GM23338 (cell line): ENCODE data around the gene GM2A. TPM values are rescaled to one million over a fixed set of nuclear protein-coding genes. Genes with fewer than 3 reads are reported as not detected.

Experiments
- ATAC-seq: fragments of 200-7000 bp; cut with Tn5 transposase; 3 replicates; pipeline ENCODE4 v1.9.1; 2020
- DNase-seq: peaks from one replicate; pipeline ENCODE4 v3.0.0-alpha.2; 2015; ENCODE audit warnings: low spot score
- H2AFZ ChIP-seq: fragments of 200-600 bp; sonication (generic); 2 replicates; pipeline ENCODE4 v1.8.0; 2016; ENCODE audit warnings: antibody characterized with exemption, mild to moderate bottlenecking, moderate library complexity
- H3F3A ChIP-seq: fragments of 200-600 bp; sonication (generic); replicated peaks from 2 replicates; pipeline ENCODE4 v1.8.0; 2017; ENCODE audit warnings: antibody characterized with exemption, mixed run types, low read depth
- H3K27ac ChIP-seq: fragments of 200-600 bp; sonication (generic); 2 replicates; pipeline ENCODE4 v1.6.1; 2016; ENCODE audit warnings: low read depth
- H3K27me3 ChIP-seq: fragments of 200-600 bp; sonication (generic); 2 replicates; pipeline ENCODE4 v1.8.0; 2016; ENCODE audit warnings: mild to moderate bottlenecking, mixed run types, moderate library complexity; ENCODE audit not compliant: insufficient read depth
- H3K36me3 ChIP-seq: fragments of 200-600 bp; sonication (generic); 2 replicates; pipeline ENCODE4 v1.8.0; 2016; ENCODE audit warnings: mild to moderate bottlenecking; ENCODE audit not compliant: insufficient read depth
- H3K4me1 ChIP-seq: fragments of 200-600 bp; sonication (generic); 2 replicates; pipeline ENCODE4 v1.8.0; 2016; ENCODE audit warnings: mild to moderate bottlenecking, moderate library complexity; ENCODE audit not compliant: insufficient read depth
- H3K4me2 ChIP-seq: fragments of 200-600 bp; sonication (generic); 2 replicates; pipeline ENCODE4 v1.7.1; 2017; ENCODE audit warnings: mixed run types
- H3K4me3 ChIP-seq: fragments of 200-600 bp; sonication (generic); 2 replicates; pipeline ENCODE4 v1.6.1; 2016; ENCODE audit warnings: mixed run types
- H3K79me2 ChIP-seq: fragments of 200-600 bp; sonication (generic); replicated peaks from 2 replicates; pipeline ENCODE4 v1.8.0; 2017; ENCODE audit warnings: mild to moderate bottlenecking; ENCODE audit not compliant: insufficient read depth
- H3K9me2 ChIP-seq: fragments of 200-600 bp; sonication (generic); 2 replicates; pipeline ENCODE4 v1.8.0; 2017; ENCODE audit not compliant: insufficient read depth
- H4K20me1 ChIP-seq: fragments of 200-600 bp; sonication (generic); replicated peaks from 2 replicates; pipeline ENCODE4 v1.8.0; 2017; ENCODE audit warnings: mild to moderate bottlenecking; ENCODE audit not compliant: insufficient read depth
- H3K27ac Mint-ChIP-seq: 2 replicates; pipeline ENCODE4 v1.8.0; 2020; ENCODE audit warnings: inconsistent platforms, mild to moderate bottlenecking, moderate library complexity, mixed read lengths
- H3K27me3 Mint-ChIP-seq: 3 replicates; pipeline ENCODE4 v1.8.0; 2022; ENCODE audit warnings: low read depth, mild to moderate bottlenecking, moderate library complexity, mixed read lengths, inconsistent platforms; ENCODE audit not compliant: insufficient read depth, poor library complexity
- H3K36me3 Mint-ChIP-seq: 3 replicates; pipeline ENCODE4 v1.8.0; 2021; ENCODE audit warnings: low read depth, mild to moderate bottlenecking, inconsistent platforms, moderate library complexity, mixed read lengths
- H3K4me1 Mint-ChIP-seq: 3 replicates; pipeline ENCODE4 v1.8.0; 2020; ENCODE audit warnings: mild to moderate bottlenecking, inconsistent platforms, mixed read lengths
- H3K4me3 Mint-ChIP-seq: 3 replicates; pipeline ENCODE4 v1.8.0; 2021; ENCODE audit warnings: moderate library complexity, mild to moderate bottlenecking, inconsistent platforms, mixed read lengths
- H3K9me3 Mint-ChIP-seq: 3 replicates; pipeline ENCODE4 v1.8.0; 2020; ENCODE audit warnings: moderate library complexity, mild to moderate bottlenecking, inconsistent platforms, mixed read lengths
- CREB1 ChIP-seq: fragments of 250-450 bp; sonication (Bioruptor Pico); IDR thresholded peaks from 2 replicates; pipeline ENCODE4 v1.5.0; 2020; ENCODE audit warnings: low read depth, mild to moderate bottlenecking, moderate library complexity
- EZH2 ChIP-seq: fragments of 200-600 bp; sonication (generic); IDR thresholded peaks from one replicate; pipeline ENCODE4 v1.8.0; 2017; ENCODE audit warnings: antibody characterized with exemption, mild to moderate bottlenecking, low read depth; ENCODE audit not compliant: unreplicated experiment
- EZH2phosphoT487 ChIP-seq: fragments of 200-600 bp; sonication (generic); IDR thresholded peaks from one replicate; pipeline ENCODE4 v1.8.1; 2018; ENCODE audit warnings: antibody characterized with exemption; ENCODE audit not compliant: unreplicated experiment
- JUNB ChIP-seq: IDR thresholded peaks from one replicate; pipeline ENCODE4 v1.6.1; 2016; ENCODE audit warnings: antibody characterized with exemption; ENCODE audit not compliant: unreplicated experiment
- POLR2AphosphoS5 ChIP-seq: IDR thresholded peaks from 2 replicates; pipeline ENCODE4 v1.6.1; 2016; ENCODE audit warnings: antibody characterized with exemption, low read depth
- STAT1 ChIP-seq: IDR thresholded peaks from one replicate; pipeline ENCODE4 v1.6.1; 2016; ENCODE audit warnings: antibody characterized with exemption; ENCODE audit not compliant: unreplicated experiment
- polyA plus RNA-seq: library from polyadenylated mRNA; unstranded; fragments of >200 nt; fragmentation: Nextera tagmentation; extraction: Ambion mirVana; gene quantifications from 2 replicates; pipeline ENCODE4 v1.2.1, GENCODE V29; 2016
- total RNA-seq: library from RNA; depleted of rRNA; stranded (reverse); fragments of >200 nt; shearing (Covaris generic); gene quantifications from 2 replicates; pipeline ENCODE4 v1.2.3, GENCODE V29; 2014
- TF ChIP-seq, protein P1 (sequence below), 2 experiments: fragments of 200-600 bp in 1 of 2; sonication (generic) in 1 of 2; conservative IDR thresholded peaks; 2 replicates each; pipeline versions ENCODE4 v1.5.1 to v1.6.1; 2016 to 2017; ENCODE audit warnings: antibody characterized with exemption in 2 of 2, low read depth in 2 of 2, mild to moderate bottlenecking in 2 of 2, moderate library complexity in 1 of 2
- TF ChIP-seq, protein P2 (sequence below): fragments of 250-450 bp; sonication (Bioruptor Pico); IDR thresholded peaks from 2 replicates; pipeline ENCODE4 v1.5.0; 2020; ENCODE audit warnings: mild to moderate bottlenecking, moderate library complexity
- TF ChIP-seq, protein P3 (sequence below): IDR thresholded peaks from 2 replicates; pipeline ENCODE4 v1.6.1; 2016; ENCODE audit warnings: antibody characterized with exemption
- TF ChIP-seq, protein P4 (sequence below): IDR thresholded peaks from one replicate; pipeline ENCODE4 v1.6.1; 2018; ENCODE audit warnings: antibody characterized with exemption; ENCODE audit not compliant: unreplicated experiment

GM2A gene
- total and polyA plus RNA-seq, 2 experiments from 2014 or later: 9.8 to 27.8 TPM

DNA sequence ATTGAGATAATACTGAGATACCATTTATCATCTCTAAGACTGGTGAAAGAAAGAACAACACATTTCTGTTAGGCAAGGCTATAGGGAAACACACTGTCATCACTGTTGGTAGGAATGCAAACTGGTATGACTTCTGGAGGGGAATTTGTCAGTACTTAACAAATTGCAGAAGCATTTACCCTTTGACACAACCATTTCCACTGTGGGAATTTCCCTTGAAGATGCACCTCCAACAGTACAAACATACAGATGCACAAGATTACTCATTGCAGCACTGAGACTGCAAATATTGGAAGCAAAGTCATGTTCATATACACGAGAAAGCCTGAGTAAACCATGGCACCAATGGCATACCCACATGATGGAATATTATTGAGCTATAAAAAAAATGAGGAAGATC is 17.6 kb downstream of the GM2A start:
- H3K4me2 ChIP-seq: no peak overlapping the region
- H3F3A ChIP-seq: no peaks in the 10 kb centered on the region
- H3K79me2 ChIP-seq: no peaks in the 10 kb centered on the region
- DNase-seq (no peak), ATAC-seq (no peak)
- no peaks in the 10 kb centered on the region; the same call in 1 of the 2 replicates for H4K20me1 ChIP-seq
- Mint-ChIP-seq H3K9me3 (no peaks in the 10 kb centered on the region), H3K4me1 (no peaks in the 10 kb centered on the region), H3K36me3 (peaks cover 12% of the 10 kb centered on the region; the same call in 2 of the 3 replicates), H3K27ac (no peak overlapping the region), H3K27me3 (peaks cover 5% of the 10 kb centered on the region), H3K4me3 (no peak overlapping the region)
- TF ChIP-seq JUNB: no peak
- H3K27me3 ChIP-seq: no peaks in the 10 kb centered on the region
- H3K36me3 ChIP-seq: peaks cover 5% of the 10 kb centered on the region; the same call in 1 of the 2 replicates
- H2AFZ ChIP-seq: no peak overlapping the region
- no peaks in the 10 kb centered on the region for H3K4me1 ChIP-seq
- no peak overlapping the region for H3K27ac ChIP-seq
- no peaks in the 10 kb centered on the region for H3K9me2 ChIP-seq
- no peak overlapping the region for H3K4me3 ChIP-seq

DNA sequence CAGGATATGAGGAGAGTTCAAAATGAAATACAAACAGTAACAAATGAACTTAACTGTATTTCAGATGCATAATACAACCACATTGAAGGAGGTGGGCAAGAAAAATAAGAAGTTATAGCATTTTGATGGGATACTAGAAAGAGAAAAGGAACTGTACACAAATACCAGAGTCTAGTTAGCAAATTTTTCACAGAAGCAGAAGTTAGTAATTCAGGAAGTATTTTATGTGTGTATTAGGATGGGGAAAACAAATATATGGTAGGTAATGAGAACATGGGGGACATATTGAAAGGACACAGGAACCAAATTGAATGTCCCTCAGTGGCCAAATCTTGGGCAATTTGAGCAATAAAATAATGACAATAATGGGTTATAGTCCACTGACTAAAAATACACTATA is 18.4 kb downstream of the GM2A start:
- Histone ChIP-seq H2AFZ (no peak overlapping the region), H3K36me3 (peaks cover 5% of the 10 kb centered on the region; the same call in 1 of the 2 replicates), H3K9me2 (no peaks in the 10 kb centered on the region), H4K20me1 (no peaks in the 10 kb centered on the region; the same call in 1 of the 2 replicates), H3K4me1 (no peaks in the 10 kb centered on the region), H3K79me2 (no peaks in the 10 kb centered on the region), H3K4me3 (no peak overlapping the region), H3K4me2 (no peak overlapping the region), H3K27ac (no peak overlapping the region), H3F3A (no peaks in the 10 kb centered on the region), H3K27me3 (no peaks in the 10 kb centered on the region)
- ATAC-seq: no peak
- DNase-seq: no peak
- no peak overlapping the region for H3K4me3 Mint-ChIP-seq
- no peaks in the 10 kb centered on the region for H3K4me1 Mint-ChIP-seq
- peaks cover 5% of the 10 kb centered on the region for H3K27me3 Mint-ChIP-seq
- H3K36me3 Mint-ChIP-seq: peaks cover 12% of the 10 kb centered on the region; the same call in 2 of the 3 replicates
- H3K27ac Mint-ChIP-seq: no peak overlapping the region
- no peaks in the 10 kb centered on the region for H3K9me3 Mint-ChIP-seq
- TF ChIP-seq, protein P1, sequence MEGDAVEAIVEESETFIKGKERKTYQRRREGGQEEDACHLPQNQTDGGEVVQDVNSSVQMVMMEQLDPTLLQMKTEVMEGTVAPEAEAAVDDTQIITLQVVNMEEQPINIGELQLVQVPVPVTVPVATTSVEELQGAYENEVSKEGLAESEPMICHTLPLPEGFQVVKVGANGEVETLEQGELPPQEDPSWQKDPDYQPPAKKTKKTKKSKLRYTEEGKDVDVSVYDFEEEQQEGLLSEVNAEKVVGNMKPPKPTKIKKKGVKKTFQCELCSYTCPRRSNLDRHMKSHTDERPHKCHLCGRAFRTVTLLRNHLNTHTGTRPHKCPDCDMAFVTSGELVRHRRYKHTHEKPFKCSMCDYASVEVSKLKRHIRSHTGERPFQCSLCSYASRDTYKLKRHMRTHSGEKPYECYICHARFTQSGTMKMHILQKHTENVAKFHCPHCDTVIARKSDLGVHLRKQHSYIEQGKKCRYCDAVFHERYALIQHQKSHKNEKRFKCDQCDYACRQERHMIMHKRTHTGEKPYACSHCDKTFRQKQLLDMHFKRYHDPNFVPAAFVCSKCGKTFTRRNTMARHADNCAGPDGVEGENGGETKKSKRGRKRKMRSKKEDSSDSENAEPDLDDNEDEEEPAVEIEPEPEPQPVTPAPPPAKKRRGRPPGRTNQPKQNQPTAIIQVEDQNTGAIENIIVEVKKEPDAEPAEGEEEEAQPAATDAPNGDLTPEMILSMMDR (conservative IDR thresholded peaks at IDR 0.05; ENCODE audit: low read depth in 2 of 2): no peak
- TF ChIP-seq, protein P2, sequence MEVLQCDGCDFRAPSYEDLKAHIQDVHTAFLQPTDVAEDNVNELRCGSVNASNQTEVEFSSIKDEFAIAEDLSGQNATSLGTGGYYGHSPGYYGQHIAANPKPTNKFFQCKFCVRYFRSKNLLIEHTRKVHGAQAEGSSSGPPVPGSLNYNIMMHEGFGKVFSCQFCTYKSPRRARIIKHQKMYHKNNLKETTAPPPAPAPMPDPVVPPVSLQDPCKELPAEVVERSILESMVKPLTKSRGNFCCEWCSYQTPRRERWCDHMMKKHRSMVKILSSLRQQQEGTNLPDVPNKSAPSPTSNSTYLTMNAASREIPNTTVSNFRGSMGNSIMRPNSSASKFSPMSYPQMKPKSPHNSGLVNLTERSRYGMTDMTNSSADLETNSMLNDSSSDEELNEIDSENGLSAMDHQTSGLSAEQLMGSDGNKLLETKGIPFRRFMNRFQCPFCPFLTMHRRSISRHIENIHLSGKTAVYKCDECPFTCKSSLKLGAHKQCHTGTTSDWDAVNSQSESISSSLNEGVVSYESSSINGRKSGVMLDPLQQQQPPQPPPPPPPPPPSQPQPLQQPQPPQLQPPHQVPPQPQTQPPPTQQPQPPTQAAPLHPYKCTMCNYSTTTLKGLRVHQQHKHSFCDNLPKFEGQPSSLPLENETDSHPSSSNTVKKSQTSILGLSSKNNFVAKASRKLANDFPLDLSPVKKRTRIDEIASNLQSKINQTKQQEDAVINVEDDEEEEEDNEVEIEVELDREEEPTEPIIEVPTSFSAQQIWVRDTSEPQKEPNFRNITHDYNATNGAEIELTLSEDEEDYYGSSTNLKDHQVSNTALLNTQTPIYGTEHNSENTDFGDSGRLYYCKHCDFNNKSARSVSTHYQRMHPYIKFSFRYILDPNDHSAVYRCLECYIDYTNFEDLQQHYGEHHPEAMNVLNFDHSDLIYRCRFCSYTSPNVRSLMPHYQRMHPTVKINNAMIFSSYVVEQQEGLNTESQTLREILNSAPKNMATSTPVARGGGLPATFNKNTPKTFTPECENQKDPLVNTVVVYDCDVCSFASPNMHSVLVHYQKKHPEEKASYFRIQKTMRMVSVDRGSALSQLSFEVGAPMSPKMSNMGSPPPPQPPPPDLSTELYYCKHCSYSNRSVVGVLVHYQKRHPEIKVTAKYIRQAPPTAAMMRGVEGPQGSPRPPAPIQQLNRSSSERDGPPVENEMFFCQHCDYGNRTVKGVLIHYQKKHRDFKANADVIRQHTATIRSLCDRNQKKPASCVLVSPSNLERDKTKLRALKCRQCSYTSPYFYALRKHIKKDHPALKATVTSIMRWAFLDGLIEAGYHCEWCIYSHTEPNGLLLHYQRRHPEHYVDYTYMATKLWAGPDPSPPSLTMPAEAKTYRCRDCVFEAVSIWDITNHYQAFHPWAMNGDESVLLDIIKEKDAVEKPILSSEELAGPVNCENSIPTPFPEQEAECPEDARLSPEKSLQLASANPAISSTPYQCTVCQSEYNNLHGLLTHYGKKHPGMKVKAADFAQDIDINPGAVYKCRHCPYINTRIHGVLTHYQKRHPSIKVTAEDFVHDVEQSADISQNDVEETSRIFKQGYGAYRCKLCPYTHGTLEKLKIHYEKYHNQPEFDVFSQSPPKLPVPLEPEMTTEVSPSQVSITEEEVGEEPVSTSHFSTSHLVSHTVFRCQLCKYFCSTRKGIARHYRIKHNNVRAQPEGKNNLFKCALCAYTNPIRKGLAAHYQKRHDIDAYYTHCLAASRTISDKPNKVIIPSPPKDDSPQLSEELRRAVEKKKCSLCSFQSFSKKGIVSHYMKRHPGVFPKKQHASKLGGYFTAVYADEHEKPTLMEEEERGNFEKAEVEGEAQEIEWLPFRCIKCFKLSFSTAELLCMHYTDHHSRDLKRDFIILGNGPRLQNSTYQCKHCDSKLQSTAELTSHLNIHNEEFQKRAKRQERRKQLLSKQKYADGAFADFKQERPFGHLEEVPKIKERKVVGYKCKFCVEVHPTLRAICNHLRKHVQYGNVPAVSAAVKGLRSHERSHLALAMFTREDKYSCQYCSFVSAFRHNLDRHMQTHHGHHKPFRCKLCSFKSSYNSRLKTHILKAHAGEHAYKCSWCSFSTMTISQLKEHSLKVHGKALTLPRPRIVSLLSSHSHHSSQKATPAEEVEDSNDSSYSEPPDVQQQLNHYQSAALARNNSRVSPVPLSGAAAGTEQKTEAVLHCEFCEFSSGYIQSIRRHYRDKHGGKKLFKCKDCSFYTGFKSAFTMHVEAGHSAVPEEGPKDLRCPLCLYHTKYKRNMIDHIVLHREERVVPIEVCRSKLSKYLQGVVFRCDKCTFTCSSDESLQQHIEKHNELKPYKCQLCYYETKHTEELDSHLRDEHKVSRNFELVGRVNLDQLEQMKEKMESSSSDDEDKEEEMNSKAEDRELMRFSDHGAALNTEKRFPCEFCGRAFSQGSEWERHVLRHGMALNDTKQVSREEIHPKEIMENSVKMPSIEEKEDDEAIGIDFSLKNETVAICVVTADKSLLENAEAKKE (CRISPR knock-in tag): no peak
- TF ChIP-seq, protein P3, sequence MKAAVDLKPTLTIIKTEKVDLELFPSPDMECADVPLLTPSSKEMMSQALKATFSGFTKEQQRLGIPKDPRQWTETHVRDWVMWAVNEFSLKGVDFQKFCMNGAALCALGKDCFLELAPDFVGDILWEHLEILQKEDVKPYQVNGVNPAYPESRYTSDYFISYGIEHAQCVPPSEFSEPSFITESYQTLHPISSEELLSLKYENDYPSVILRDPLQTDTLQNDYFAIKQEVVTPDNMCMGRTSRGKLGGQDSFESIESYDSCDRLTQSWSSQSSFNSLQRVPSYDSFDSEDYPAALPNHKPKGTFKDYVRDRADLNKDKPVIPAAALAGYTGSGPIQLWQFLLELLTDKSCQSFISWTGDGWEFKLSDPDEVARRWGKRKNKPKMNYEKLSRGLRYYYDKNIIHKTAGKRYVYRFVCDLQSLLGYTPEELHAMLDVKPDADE: no peak
- TF ChIP-seq CREB1 (CRISPR knock-in tag): no peak
- TF ChIP-seq EZH2phosphoT487: no peak
- no peak for TF ChIP-seq EZH2
- no peak for TF ChIP-seq STAT1
- TF ChIP-seq POLR2AphosphoS5: no peak
- TF ChIP-seq, protein P4, sequence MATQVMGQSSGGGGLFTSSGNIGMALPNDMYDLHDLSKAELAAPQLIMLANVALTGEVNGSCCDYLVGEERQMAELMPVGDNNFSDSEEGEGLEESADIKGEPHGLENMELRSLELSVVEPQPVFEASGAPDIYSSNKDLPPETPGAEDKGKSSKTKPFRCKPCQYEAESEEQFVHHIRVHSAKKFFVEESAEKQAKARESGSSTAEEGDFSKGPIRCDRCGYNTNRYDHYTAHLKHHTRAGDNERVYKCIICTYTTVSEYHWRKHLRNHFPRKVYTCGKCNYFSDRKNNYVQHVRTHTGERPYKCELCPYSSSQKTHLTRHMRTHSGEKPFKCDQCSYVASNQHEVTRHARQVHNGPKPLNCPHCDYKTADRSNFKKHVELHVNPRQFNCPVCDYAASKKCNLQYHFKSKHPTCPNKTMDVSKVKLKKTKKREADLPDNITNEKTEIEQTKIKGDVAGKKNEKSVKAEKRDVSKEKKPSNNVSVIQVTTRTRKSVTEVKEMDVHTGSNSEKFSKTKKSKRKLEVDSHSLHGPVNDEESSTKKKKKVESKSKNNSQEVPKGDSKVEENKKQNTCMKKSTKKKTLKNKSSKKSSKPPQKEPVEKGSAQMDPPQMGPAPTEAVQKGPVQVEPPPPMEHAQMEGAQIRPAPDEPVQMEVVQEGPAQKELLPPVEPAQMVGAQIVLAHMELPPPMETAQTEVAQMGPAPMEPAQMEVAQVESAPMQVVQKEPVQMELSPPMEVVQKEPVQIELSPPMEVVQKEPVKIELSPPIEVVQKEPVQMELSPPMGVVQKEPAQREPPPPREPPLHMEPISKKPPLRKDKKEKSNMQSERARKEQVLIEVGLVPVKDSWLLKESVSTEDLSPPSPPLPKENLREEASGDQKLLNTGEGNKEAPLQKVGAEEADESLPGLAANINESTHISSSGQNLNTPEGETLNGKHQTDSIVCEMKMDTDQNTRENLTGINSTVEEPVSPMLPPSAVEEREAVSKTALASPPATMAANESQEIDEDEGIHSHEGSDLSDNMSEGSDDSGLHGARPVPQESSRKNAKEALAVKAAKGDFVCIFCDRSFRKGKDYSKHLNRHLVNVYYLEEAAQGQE: no peak
